GM12878 (cell line): ENCODE data around the gene USP12. TPM values are rescaled to one million over a fixed set of nuclear protein-coding genes. Genes with fewer than 3 reads are reported as not detected.

Experiments
- ATF2 ChIP-seq: IDR thresholded peaks from 2 replicates; pipeline ENCODE4 v1.6.1; 2012; ENCODE audit warnings: low read length, inconsistent platforms
- ATF7 ChIP-seq: fragments of 450-650 bp; IDR thresholded peaks from 2 replicates; pipeline ENCODE4 v1.6.1; 2016; ENCODE audit warnings: low read depth, mild to moderate bottlenecking
- CBFB ChIP-seq: IDR thresholded peaks from 2 replicates; pipeline ENCODE4 v1.6.1; 2016; ENCODE audit warnings: antibody characterized with exemption, low read depth
- CEBPB ChIP-seq, 2 experiments: fragments of 150-350 bp in 1 of 2; IDR thresholded peaks; 2 replicates each; pipeline ENCODE4 v1.6.1; 2012 to 2014; ENCODE audit warnings: low read depth in 2 of 2, low read length in 2 of 2, borderline replicate concordance in 1 of 2, inconsistent platforms in 1 of 2
- E2F4 ChIP-seq: IDR thresholded peaks from 2 replicates; pipeline ENCODE4 v1.6.1; 2012; ENCODE audit warnings: low read depth, low read length, improper control_type of control experiment
- EGR1 ChIP-seq, 2 experiments: IDR thresholded peaks; 1 replicate in 1 of 2; 2 replicates in 1 of 2; pipeline ENCODE4 v1.6.1; 2011 to 2012; ENCODE audit warnings: low read depth in 2 of 2, low read length in 2 of 2, borderline replicate concordance in 1 of 2, mild to moderate bottlenecking in 1 of 2, moderate library complexity in 1 of 2
- EZH2 ChIP-seq: IDR thresholded peaks from 2 replicates; pipeline ENCODE4 v1.6.1; 2012; ENCODE audit warnings: low read depth, mild to moderate bottlenecking, control low read depth, inconsistent platforms, low read length, borderline replicate concordance; ENCODE audit not compliant: control insufficient read depth
- IRF4 ChIP-seq: IDR thresholded peaks from 2 replicates; pipeline ENCODE4 v1.6.1; 2011; ENCODE audit warnings: low read depth, low read length
- NFXL1 ChIP-seq: fragments of 450-650 bp; IDR thresholded peaks from 2 replicates; pipeline ENCODE4 v1.6.1; 2017; ENCODE audit warnings: antibody characterized with exemption, mild to moderate bottlenecking, borderline replicate concordance
- RBBP5 ChIP-seq: fragments of 200-600 bp; sonication (generic); conservative IDR thresholded peaks from 2 replicates; pipeline ENCODE4 v1.6.1; 2016
- RCOR1 ChIP-seq: conservative IDR thresholded peaks from 2 replicates; pipeline ENCODE4 v1.6.1; 2012; ENCODE audit warnings: low read depth, low read length, improper control_type of control experiment
- SMAD1 ChIP-seq: fragments of 450-650 bp; IDR thresholded peaks from 2 replicates; pipeline ENCODE4 v1.6.1; 2018; ENCODE audit warnings: mild to moderate bottlenecking, low read depth; ENCODE audit not compliant: partially characterized antibody
- SREBF1 ChIP-seq: IDR thresholded peaks from 2 replicates; pipeline ENCODE4 v1.6.1; 2012; ENCODE audit warnings: mild to moderate bottlenecking, low read length
- STAT1 ChIP-seq: fragments of 450-650 bp; conservative IDR thresholded peaks from 2 replicates; pipeline ENCODE4 v1.6.1; 2014; ENCODE audit warnings: antibody characterized with exemption, mild to moderate bottlenecking
- SUPT20H ChIP-seq: IDR thresholded peaks from 2 replicates; pipeline ENCODE4 v1.6.1; 2011; ENCODE audit warnings: low read depth, mild to moderate bottlenecking, low read length, moderate library complexity, borderline replicate concordance; ENCODE audit not compliant: control insufficient read depth
- TBL1XR1 ChIP-seq: IDR thresholded peaks from 2 replicates; pipeline ENCODE4 v1.6.1; 2012; ENCODE audit warnings: low read depth, low read length, improper control_type of control experiment
- ZBTB33 ChIP-seq: fragments of 450-650 bp; IDR thresholded peaks from 2 replicates; pipeline ENCODE4 v1.6.1; 2017; ENCODE audit warnings: mild to moderate bottlenecking
- ZNF622 ChIP-seq: fragments of 450-650 bp; IDR thresholded peaks from 2 replicates; pipeline ENCODE4 v1.6.1; 2017; ENCODE audit warnings: mild to moderate bottlenecking, inconsistent platforms
- ZZZ3 ChIP-seq: IDR thresholded peaks from 2 replicates; pipeline ENCODE4 v1.6.1; 2011; ENCODE audit warnings: low read depth; ENCODE audit not compliant: control insufficient read depth, insufficient read length
- polyA plus RNA-seq, 11 experiments: library from polyadenylated mRNA; depleted of rRNA in 4 of 11; unstranded in 6 of 11; stranded (reverse) in 5 of 11; fragments of >200 nt; fragmentation: Nextera tagmentation in 4 of 11; fragmentation: Illumina TruSeq in 1 of 11; extraction: Ambion mirVana in 4 of 11; extraction: Trizol in 1 of 11; gene quantifications; 1 replicate in 1 of 11; 2 replicates in 10 of 11; pipeline versions ENCODE4 v1.2.1 to v1.2.3, GENCODE V29; 2011 to 2016; ENCODE audit warnings: inconsistent platforms in 2 of 11, missing spikeins in 2 of 11, low read depth in 1 of 11
- total RNA-seq, 4 experiments: library from RNA; depleted of rRNA in 3 of 4; stranded (reverse); fragments of >200 nt in 3 of 4; fragmentation: Illumina TruSeq in 1 of 4; extraction: Trizol in 1 of 4; gene quantifications; 2 replicates each; pipeline versions ENCODE4 v1.2.1 to v1.2.3, GENCODE V29; 2013 to 2021
- TF ChIP-seq, protein P1 (sequence below): fragments of 450-650 bp; formaldehyde crosslinking; IDR thresholded peaks from 2 replicates; pipeline ENCODE4 v1.5.0; 2022; ENCODE audit warnings: mild to moderate bottlenecking, missing genetic modification characterization
- TF ChIP-seq, protein P2 (sequence below): fragments of 450-650 bp; IDR thresholded peaks from 2 replicates; pipeline ENCODE4 v1.6.1; 2017; ENCODE audit warnings: low read depth, mild to moderate bottlenecking, moderate library complexity

Gene USP12
- total and polyA plus RNA-seq, 10 of the 15 experiments (the other 5 are each of a cell fraction or from before 2014, with no cell fraction given): 3.5 to 32.2 (median 24.6) TPM

- TF ChIP-seq EZH2: no peak
- no peak for TF ChIP-seq ZNF622
- TF ChIP-seq RBBP5: no peak
- TF ChIP-seq ZZZ3: no peak
- no peak for TF ChIP-seq E2F4
- TF ChIP-seq TBL1XR1: peak; percentile 87
- peak; percentile 61 for TF ChIP-seq CBFB
- no peak for TF ChIP-seq SUPT20H
- TF ChIP-seq ZBTB33: no peak
- TF ChIP-seq, protein P1, sequence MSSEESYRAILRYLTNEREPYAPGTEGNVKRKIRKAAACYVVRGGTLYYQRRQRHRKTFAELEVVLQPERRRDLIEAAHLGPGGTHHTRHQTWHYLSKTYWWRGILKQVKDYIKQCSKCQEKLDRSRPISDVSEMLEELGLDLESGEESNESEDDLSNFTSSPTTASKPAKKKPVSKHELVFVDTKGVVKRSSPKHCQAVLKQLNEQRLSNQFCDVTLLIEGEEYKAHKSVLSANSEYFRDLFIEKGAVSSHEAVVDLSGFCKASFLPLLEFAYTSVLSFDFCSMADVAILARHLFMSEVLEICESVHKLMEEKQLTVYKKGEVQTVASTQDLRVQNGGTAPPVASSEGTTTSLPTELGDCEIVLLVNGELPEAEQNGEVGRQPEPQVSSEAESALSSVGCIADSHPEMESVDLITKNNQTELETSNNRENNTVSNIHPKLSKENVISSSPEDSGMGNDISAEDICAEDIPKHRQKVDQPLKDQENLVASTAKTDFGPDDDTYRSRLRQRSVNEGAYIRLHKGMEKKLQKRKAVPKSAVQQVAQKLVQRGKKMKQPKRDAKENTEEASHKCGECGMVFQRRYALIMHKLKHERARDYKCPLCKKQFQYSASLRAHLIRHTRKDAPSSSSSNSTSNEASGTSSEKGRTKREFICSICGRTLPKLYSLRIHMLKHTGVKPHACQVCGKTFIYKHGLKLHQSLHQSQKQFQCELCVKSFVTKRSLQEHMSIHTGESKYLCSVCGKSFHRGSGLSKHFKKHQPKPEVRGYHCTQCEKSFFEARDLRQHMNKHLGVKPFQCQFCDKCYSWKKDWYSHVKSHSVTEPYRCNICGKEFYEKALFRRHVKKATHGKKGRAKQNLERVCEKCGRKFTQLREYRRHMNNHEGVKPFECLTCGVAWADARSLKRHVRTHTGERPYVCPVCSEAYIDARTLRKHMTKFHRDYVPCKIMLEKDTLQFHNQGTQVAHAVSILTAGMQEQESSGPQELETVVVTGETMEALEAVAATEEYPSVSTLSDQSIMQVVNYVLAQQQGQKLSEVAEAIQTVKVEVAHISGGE (CRISPR knock-in tag): no peak
- no peak for TF ChIP-seq NFXL1
- 0 out of 2 replicates have a peak, but pooled peaks have one; percentile 8 for TF ChIP-seq RCOR1
- peak; percentile 99 for TF ChIP-seq ATF2
- peak; percentile 43 for TF ChIP-seq SMAD1
- TF ChIP-seq, protein P2, sequence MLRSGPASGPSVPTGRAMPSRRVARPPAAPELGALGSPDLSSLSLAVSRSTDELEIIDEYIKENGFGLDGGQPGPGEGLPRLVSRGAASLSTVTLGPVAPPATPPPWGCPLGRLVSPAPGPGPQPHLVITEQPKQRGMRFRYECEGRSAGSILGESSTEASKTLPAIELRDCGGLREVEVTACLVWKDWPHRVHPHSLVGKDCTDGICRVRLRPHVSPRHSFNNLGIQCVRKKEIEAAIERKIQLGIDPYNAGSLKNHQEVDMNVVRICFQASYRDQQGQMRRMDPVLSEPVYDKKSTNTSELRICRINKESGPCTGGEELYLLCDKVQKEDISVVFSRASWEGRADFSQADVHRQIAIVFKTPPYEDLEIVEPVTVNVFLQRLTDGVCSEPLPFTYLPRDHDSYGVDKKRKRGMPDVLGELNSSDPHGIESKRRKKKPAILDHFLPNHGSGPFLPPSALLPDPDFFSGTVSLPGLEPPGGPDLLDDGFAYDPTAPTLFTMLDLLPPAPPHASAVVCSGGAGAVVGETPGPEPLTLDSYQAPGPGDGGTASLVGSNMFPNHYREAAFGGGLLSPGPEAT: peak; percentile 96
- peak; percentile 99 for TF ChIP-seq ATF7
- TF ChIP-seq EGR1 (IDR thresholded peaks at IDR 0.05; ENCODE audit: borderline replicate concordance in 1 of 2, low read depth in 2 of 2, low read length in 2 of 2): no peak
- TF ChIP-seq IRF4: peak; percentile 97
- TF ChIP-seq SREBF1: peak; percentile 46
- TF ChIP-seq STAT1: no peak
- peak in 1 of 2 experiments; percentile 98; a peak in 1 of 4 replicates for TF ChIP-seq CEBPB (IDR thresholded peaks at IDR 0.05; ENCODE audit: borderline replicate concordance in 1 of 2, low read depth in 2 of 2, low read length in 2 of 2)
Observed at GRCh38 chr13:27130979-27131623, 40.5 kb downstream of the USP12 start (continued).
